Measurements from ENCODE around the gene CHRNB1. TPM values are rescaled to one million over a fixed set of nuclear protein-coding genes. Genes with fewer than 3 reads are reported as not detected.

CHRNB1 gene
- polyA plus RNA-seq, 1 donor (not counting 4 experiments of a cell fraction or from before 2014, with no cell fraction given) = 22.0 TPM

- peak overlapping the region; percentile 95 for H3K27ac ChIP-seq (ENCODE audit: control insufficient read depth, insufficient read depth, low read length)
- FAIRE-seq (no peak), DNase-seq (ENCODE audit: low read depth, low spot score) (no peak)
- no peaks in the 10 kb centered on the region for H3K27me3 ChIP-seq (ENCODE audit: control insufficient read depth, extremely low read depth, insufficient read depth, low read length)
- H3K9ac ChIP-seq (ENCODE audit: control insufficient read depth, extremely low read depth, insufficient read depth, low read length) = peak overlapping the region; percentile 81
- H3K4me2 ChIP-seq (ENCODE audit: control insufficient read depth, extremely low read depth, insufficient read depth, low read depth, low read length) = peak overlapping the region; percentile 99
- no peaks in the 10 kb centered on the region for H3K36me3 ChIP-seq (ENCODE audit: control insufficient read depth in 2 of 2, extremely low read depth in 1 of 2, insufficient read depth in 2 of 2, low read length in 2 of 2)
- H3K9me3 ChIP-seq (ENCODE audit: control insufficient read depth, low read depth, low read length) = no peaks in the 10 kb centered on the region
- peaks cover 41% of the 10 kb centered on the region for H3K4me1 ChIP-seq (ENCODE audit: control insufficient read depth, extremely low read depth, insufficient read depth, low read length)
- dilution Hi-C loops (cut with MboI; ENCODE audit: extremely low pct_ligation_motif_present, low sequenced_read_pairs) = no loop called here
- no peaks in the 10 kb centered on the region for H4K20me1 ChIP-seq (ENCODE audit: control insufficient read depth, extremely low read depth, insufficient read depth, low read length)
- peak overlapping the region; percentile 72 for H2AFZ ChIP-seq (ENCODE audit: control insufficient read depth, low read length)
- H3K4me3 ChIP-seq (ENCODE audit: control insufficient read depth in 2 of 3, extremely low read depth in 1 of 3, insufficient read depth in 2 of 3, low read depth in 1 of 3, low read length in 3 of 3) = peak overlapping the region; percentile 59 to 92 (median 88)
- peaks cover 17% of the 10 kb centered on the region for H3K79me2 ChIP-seq (ENCODE audit: control insufficient read depth, insufficient read depth, low read length)
- no peaks in the 10 kb centered on the region for H3K9me1 ChIP-seq (ENCODE audit: control insufficient read depth, extremely low read depth, insufficient read depth, low read length)
- TF ChIP-seq, protein P1, sequence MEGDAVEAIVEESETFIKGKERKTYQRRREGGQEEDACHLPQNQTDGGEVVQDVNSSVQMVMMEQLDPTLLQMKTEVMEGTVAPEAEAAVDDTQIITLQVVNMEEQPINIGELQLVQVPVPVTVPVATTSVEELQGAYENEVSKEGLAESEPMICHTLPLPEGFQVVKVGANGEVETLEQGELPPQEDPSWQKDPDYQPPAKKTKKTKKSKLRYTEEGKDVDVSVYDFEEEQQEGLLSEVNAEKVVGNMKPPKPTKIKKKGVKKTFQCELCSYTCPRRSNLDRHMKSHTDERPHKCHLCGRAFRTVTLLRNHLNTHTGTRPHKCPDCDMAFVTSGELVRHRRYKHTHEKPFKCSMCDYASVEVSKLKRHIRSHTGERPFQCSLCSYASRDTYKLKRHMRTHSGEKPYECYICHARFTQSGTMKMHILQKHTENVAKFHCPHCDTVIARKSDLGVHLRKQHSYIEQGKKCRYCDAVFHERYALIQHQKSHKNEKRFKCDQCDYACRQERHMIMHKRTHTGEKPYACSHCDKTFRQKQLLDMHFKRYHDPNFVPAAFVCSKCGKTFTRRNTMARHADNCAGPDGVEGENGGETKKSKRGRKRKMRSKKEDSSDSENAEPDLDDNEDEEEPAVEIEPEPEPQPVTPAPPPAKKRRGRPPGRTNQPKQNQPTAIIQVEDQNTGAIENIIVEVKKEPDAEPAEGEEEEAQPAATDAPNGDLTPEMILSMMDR (optimal IDR thresholded peaks at IDR 0.05 in 1 of 3, IDR thresholded peaks at IDR 0.05 in 1 of 3, conservative IDR thresholded peaks at IDR 0.05 in 1 of 3; ENCODE audit: extremely low read depth in 1 of 3, insufficient read depth in 2 of 3, low read length in 3 of 3) = peak; percentile 21 to 41 (median 21)
- TF ChIP-seq EZH2 (IDR thresholded peaks at IDR 0.05; ENCODE audit: low read length) = no peak
Measured at GRCh38 chr17:7435676-7436555, 8.9 kb upstream of the CHRNB1 start.

DNA sequence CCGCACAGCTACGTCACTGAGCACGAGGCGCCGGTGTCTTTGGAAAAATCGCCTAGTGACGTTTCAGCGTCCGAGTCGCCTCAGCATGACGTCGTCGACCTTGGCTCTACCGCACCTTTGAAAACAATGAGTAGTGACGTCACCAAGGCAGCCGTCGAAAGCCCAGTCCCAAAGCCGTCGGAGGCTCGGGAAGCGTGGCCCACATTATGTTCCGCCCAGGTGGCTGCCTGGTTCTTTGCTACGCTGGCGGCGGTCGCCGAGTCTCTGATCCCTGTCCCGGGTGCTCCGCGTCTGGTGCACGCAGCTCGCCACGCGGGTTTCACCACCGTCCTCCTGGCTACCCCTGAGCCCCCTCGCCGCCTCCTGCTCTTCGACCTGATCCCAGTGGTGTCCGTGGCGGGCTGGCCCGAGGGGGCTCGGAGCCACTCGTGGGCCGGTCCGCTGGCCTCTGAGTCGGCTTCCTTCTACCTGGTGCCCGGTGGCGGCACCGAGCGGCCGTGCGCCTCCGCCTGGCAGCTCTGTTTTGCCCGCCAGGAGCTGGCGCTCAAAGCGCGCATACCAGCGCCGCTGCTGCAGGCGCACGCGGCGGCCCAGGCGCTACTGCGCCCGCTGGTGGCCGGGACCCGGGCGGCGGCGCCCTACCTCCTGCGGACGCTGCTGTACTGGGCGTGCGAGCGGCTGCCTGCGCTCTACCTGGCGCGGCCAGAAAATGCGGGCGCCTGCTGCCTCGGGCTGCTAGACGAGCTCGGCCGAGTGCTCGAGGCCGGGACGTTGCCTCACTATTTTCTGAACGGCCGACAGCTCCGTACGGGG lies 8.1 kb upstream of the CHRNB1 start:
- H3K27me3 ChIP-seq (ENCODE audit: control insufficient read depth, extremely low read depth, insufficient read depth, low read length) = no peaks in the 10 kb centered on the region
- peak overlapping the region; percentile 99 for H3K4me2 ChIP-seq (ENCODE audit: control insufficient read depth, extremely low read depth, insufficient read depth, low read depth, low read length)
- H3K4me1 ChIP-seq (ENCODE audit: control insufficient read depth, extremely low read depth, insufficient read depth, low read length) = peaks cover 42% of the 10 kb centered on the region
- dilution Hi-C loops (cut with MboI; ENCODE audit: extremely low pct_ligation_motif_present, low sequenced_read_pairs) = no loop called here
- FAIRE-seq (peak; percentile 23), DNase-seq (ENCODE audit: low read depth, low spot score) (no peak)
- peak overlapping the region; percentile 72 for H2AFZ ChIP-seq (ENCODE audit: control insufficient read depth, low read length)
- TF ChIP-seq, protein P1 (optimal IDR thresholded peaks at IDR 0.05 in 1 of 3, IDR thresholded peaks at IDR 0.05 in 1 of 3, conservative IDR thresholded peaks at IDR 0.05 in 1 of 3; ENCODE audit: extremely low read depth in 1 of 3, insufficient read depth in 2 of 3, low read length in 3 of 3) = peak; percentile 52 to 92 (median 87)
- TF ChIP-seq EZH2 (IDR thresholded peaks at IDR 0.05; ENCODE audit: low read length) = no peak
- peak overlapping the region; percentile 59 to 92 (median 88) for H3K4me3 ChIP-seq (ENCODE audit: control insufficient read depth in 2 of 3, extremely low read depth in 1 of 3, insufficient read depth in 2 of 3, low read depth in 1 of 3, low read length in 3 of 3)
- peak overlapping the region; percentile 95 for H3K27ac ChIP-seq (ENCODE audit: control insufficient read depth, insufficient read depth, low read length)
- peaks cover 17% of the 10 kb centered on the region for H3K79me2 ChIP-seq (ENCODE audit: control insufficient read depth, insufficient read depth, low read length)
- no peaks in the 10 kb centered on the region for H3K9me1 ChIP-seq (ENCODE audit: control insufficient read depth, extremely low read depth, insufficient read depth, low read length)
- H4K20me1 ChIP-seq (ENCODE audit: control insufficient read depth, extremely low read depth, insufficient read depth, low read length) = no peaks in the 10 kb centered on the region
- H3K36me3 ChIP-seq (ENCODE audit: control insufficient read depth in 2 of 2, extremely low read depth in 1 of 2, insufficient read depth in 2 of 2, low read length in 2 of 2) = no peaks in the 10 kb centered on the region
- no peaks in the 10 kb centered on the region for H3K9me3 ChIP-seq (ENCODE audit: control insufficient read depth, low read depth, low read length)
- H3K9ac ChIP-seq (ENCODE audit: control insufficient read depth, extremely low read depth, insufficient read depth, low read length) = peak overlapping the region; percentile 81
